Common myeloid progenitor, CD34-positive (primary cell): ENCODE data around the gene KCNQ2.

Experiments used
- CTCF ChIA-PET: fragments of 350-600 bp; sonication (Branson Sonifier 250); formaldehyde crosslinking; loops from one replicate; lab custom pipeline; 2021; ENCODE audit warnings: antibody characterized with exemption; lab: Charles Lee
- POLR2A ChIA-PET: fragments of 350-600 bp; sonication (Branson Sonifier 250); formaldehyde crosslinking; loops from one replicate; lab custom pipeline; 2021; ENCODE audit warnings: antibody characterized with exemption; lab: Charles Lee
- DNase-seq, 3 donors: peaks; one replicate each; pipeline versions ENCODE4 v3.0.0 to v3.0.0-alpha.2; 2013
- H3K27ac ChIP-seq, 2 experiments: 1 replicate in 1 of 2; 2 replicates in 1 of 2; pipeline ENCODE4 v1.7.0; 2013; ENCODE audit warnings: inconsistent platforms in 2 of 2, low read length in 2 of 2, mild to moderate bottlenecking in 2 of 2, low read depth in 1 of 2, moderate library complexity in 1 of 2; ENCODE audit not compliant: severe bottlenecking in 2 of 2, insufficient read depth in 1 of 2, poor library complexity in 1 of 2
- H3K27me3 ChIP-seq, 5 experiments: replicated peaks in 2 of 5; 1 replicate in 3 of 5; 2 replicates in 2 of 5; pipeline versions ENCODE4 v1.6.1 to v1.7.0; 2013; ENCODE audit warnings: low read length in 4 of 5, mild to moderate bottlenecking in 2 of 5, moderate library complexity in 2 of 5, inconsistent platforms in 1 of 5; ENCODE audit not compliant: insufficient read depth in 5 of 5, control insufficient read depth in 4 of 5
- H3K36me3 ChIP-seq, 4 experiments: 1 replicate in 2 of 4; 2 replicates in 2 of 4; pipeline versions ENCODE4 v1.6.1 to v1.7.0; 2013; ENCODE audit warnings: low read length in 3 of 4, control low read depth in 1 of 4, mild to moderate bottlenecking in 1 of 4; ENCODE audit not compliant: control insufficient read depth in 4 of 4, insufficient read depth in 4 of 4
- H3K4me1 ChIP-seq, 4 experiments: 1 replicate in 3 of 4; 2 replicates in 1 of 4; pipeline versions ENCODE4 v1.6.1 to v1.7.1; 2013; ENCODE audit warnings: low read length in 3 of 4, mild to moderate bottlenecking in 3 of 4, control low read depth in 1 of 4, inconsistent platforms in 1 of 4, moderate library complexity in 1 of 4; ENCODE audit not compliant: control insufficient read depth in 4 of 4, insufficient read depth in 4 of 4; ENCODE audit errors: control extremely low read depth in 1 of 4
- H3K4me3 ChIP-seq, 7 experiments: 1 replicate in 4 of 7; 2 replicates in 3 of 7; pipeline versions ENCODE4 v1.5.1 to v1.7.0; 2013; ENCODE audit warnings: mild to moderate bottlenecking in 7 of 7, low read length in 6 of 7, moderate library complexity in 6 of 7, inconsistent platforms in 2 of 7, low read depth in 2 of 7, control low read depth in 1 of 7; ENCODE audit not compliant: insufficient read depth in 4 of 7, control insufficient read depth in 1 of 7; ENCODE audit errors: extremely low read depth in 1 of 7
- H3K9me3 ChIP-seq, 5 experiments: 1 replicate in 4 of 5; 2 replicates in 1 of 5; pipeline versions ENCODE4 v1.6.1 to v1.7.1; 2013; ENCODE audit warnings: low read length in 4 of 5, mild to moderate bottlenecking in 2 of 5, inconsistent platforms in 1 of 5, low read depth in 1 of 5, moderate library complexity in 1 of 5; ENCODE audit not compliant: control insufficient read depth in 4 of 5, insufficient read depth in 2 of 5; ENCODE audit errors: control extremely low read depth in 1 of 5
- WGBS: methylation state at CpG from one replicate; pipeline ENCODE4 v1.1.5; 2013; ENCODE audit not compliant: insufficient coverage; 5-methylcytosine and 5-hydroxymethylcytosine counted together

The KCNQ2 gene

DNA sequence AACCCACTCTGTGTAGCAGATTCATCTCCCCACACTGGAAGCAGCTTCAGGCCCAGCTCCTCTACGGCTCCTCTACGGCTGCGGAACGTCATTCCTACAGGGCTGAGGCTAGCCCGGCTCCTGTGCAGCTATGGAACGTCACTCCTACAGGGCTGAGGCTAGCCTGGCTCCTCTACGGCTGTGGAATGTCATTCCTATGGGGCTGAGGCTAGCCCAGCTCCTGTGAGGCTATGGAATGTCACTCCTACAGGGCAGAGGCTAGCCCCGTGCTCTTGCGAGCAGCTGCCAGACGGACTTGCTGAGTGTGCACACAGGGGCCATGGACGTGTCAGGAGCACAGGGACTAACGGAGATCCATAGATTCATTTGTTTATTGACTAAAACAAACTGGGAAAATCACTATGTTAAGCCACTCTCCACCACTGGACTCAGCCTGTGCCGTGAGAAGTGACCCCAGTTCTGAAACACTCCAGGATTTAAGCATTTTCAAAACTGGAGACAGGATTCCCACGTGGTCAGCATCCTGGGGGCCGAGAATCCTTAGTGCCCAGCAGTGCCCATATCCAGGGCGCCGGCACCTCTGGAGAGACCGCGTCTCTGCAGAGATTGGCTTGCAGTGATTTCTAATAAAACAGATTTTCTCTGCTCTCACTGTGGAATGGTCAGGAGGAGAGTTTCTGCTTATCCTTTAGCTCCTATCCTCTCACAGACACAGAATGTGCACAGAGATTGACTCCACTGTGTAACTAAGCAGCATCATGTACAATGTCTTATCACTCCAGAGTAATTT, 5.0 kb downstream of the KCNQ2 start:
- 86% methylated on average over 19 of the region's 19 CpGs for WGBS
- peaks cover 0 to 98% (median 14%) of the 10 kb centered on the region in 5 experiments for H3K27me3 ChIP-seq
- no peaks in the 10 kb centered on the region for H3K36me3 ChIP-seq
- H3K4me1 ChIP-seq: peaks cover 0 to 9% (median 4%) of the 10 kb centered on the region in 4 experiments
- no peak for DNase-seq
- ChIA-PET POLR2A (interaction anchor here (0.7 kb wide), 1 partner anchor 61 kb away, joined by 3 read pairs; no protein-coding TSS in a partner anchor), CTCF (interaction anchor here (2.9 kb wide), 1 partner anchor 29 kb away, joined by 8 read pairs; no protein-coding TSS in a partner anchor)
- H3K27ac ChIP-seq: no peak overlapping the region
- H3K4me3 ChIP-seq: no peak overlapping the region
- H3K9me3 ChIP-seq: no peaks in the 10 kb centered on the region

GRCh38 chr20:63466861-63467260, 5.6 kb downstream of the KCNQ2 start:
- Histone ChIP-seq H3K36me3 (no peaks in the 10 kb centered on the region), H3K4me1 (peaks cover 0 to 3% (median 1%) of the 10 kb centered on the region in 4 experiments), H3K27me3 (peaks cover 0 to 99% (median 14%) of the 10 kb centered on the region in 5 experiments), H3K27ac (no peak overlapping the region), H3K9me3 (no peaks in the 10 kb centered on the region), H3K4me3 (no peak overlapping the region)
- no peak for DNase-seq
- WGBS: 97% methylated on average over 17 of the region's 17 CpGs
- ChIA-PET POLR2A (interaction anchor here (0.7 kb wide), 1 partner anchor 62 kb away, joined by 3 read pairs; no protein-coding TSS in a partner anchor), CTCF (no interaction called here)

DNA sequence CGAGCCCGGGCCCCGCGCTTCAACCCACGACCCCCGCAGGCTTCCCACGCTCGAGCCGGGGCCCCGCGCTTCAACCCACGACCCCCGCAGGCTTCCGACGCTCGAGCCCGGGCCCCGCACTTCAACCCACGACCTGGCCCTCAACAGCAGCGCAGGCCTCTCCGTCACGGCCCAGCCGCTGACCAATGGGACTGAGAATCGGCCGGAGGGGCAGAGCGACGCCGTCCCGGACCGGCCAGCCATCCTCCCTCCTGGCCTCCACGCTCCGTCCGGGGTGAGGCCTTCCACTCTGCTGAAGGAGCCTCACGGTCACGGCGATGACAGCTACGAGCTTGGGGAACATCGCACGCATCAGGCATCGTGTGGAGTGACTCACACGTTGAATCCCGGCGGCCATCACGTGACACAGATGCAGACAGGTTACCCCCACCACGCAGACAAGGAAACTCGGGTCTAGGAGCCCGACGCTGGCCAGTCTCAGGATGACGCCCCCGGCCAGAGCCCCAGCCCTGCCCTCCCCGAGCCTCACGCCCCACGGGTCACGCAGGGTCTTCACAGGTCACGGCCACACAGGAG, 6.1 kb downstream of the KCNQ2 start:
- Histone ChIP-seq H3K4me3 (no peak overlapping the region), H3K36me3 (no peaks in the 10 kb centered on the region), H3K27ac (no peak overlapping the region), H3K9me3 (no peaks in the 10 kb centered on the region), H3K4me1 (no peaks in the 10 kb centered on the region), H3K27me3 (peaks cover 0 to 98% (median 14%) of the 10 kb centered on the region in 5 experiments)
- 87% methylated on average over 55 of the region's 55 CpGs for WGBS
- ChIA-PET POLR2A (no interaction called here), CTCF (interaction anchor here (2.2 kb wide), 1 partner anchor 20 kb away, joined by 4 read pairs; no protein-coding TSS in a partner anchor)
- DNase-seq: no peak

GRCh38 chr20:63465380-63466249, 6.8 kb downstream of the KCNQ2 start:
- WGBS: 84% methylated on average over 52 of the region's 56 CpGs
- Histone ChIP-seq H3K4me1 (no peaks in the 10 kb centered on the region), H3K27ac (no peak overlapping the region), H3K9me3 (no peaks in the 10 kb centered on the region), H3K4me3 (no peak overlapping the region), H3K27me3 (peaks cover 0 to 97% (median 11%) of the 10 kb centered on the region in 5 experiments), H3K36me3 (no peaks in the 10 kb centered on the region)
- ChIA-PET CTCF (interaction anchor here (1.6 to 2.2 kb wide), 2 partner anchors 9 to 19 kb away, joined by 4 to 6 read pairs; no protein-coding TSS in a partner anchor), POLR2A (no interaction called here)
- no peak for DNase-seq

- no peak overlapping the region for H3K27ac ChIP-seq
Observed at GRCh38 chr20:63464289-63464635, 8.2 kb downstream of the KCNQ2 start.

GRCh38 chr20:63463400-63464288, 8.8 kb downstream of the KCNQ2 start:
- H3K9me3 ChIP-seq: no peaks in the 10 kb centered on the region
- ChIA-PET CTCF (interaction anchor here (0.7 to 2.2 kb wide), 3 partner anchors 11 to 73 kb away, joined by 3 to 6 read pairs (median 4); no protein-coding TSS in a partner anchor), POLR2A (interaction anchor here (0.6 kb wide), 1 partner anchor 432 kb away, joined by 3 read pairs; no protein-coding TSS in a partner anchor)
- H3K36me3 ChIP-seq: no peaks in the 10 kb centered on the region
- H3K4me3 ChIP-seq: no peak overlapping the region
- peaks cover 0 to 77% (median 8%) of the 10 kb centered on the region in 5 experiments for H3K27me3 ChIP-seq
- H3K27ac ChIP-seq: no peak overlapping the region
- H3K4me1 ChIP-seq: no peaks in the 10 kb centered on the region
- WGBS: 79% methylated on average over 19 of the region's 22 CpGs
- no peak for DNase-seq

More at GRCh38 chr20:63464289-63464635, 8.2 kb downstream of the KCNQ2 start:
- WGBS: 86% methylated on average over 8 of the region's 12 CpGs
- ChIA-PET POLR2A (no interaction called here), CTCF (interaction anchor here (1.6 to 2.2 kb wide), 2 partner anchors 10 to 18 kb away, joined by 4 to 6 read pairs; no protein-coding TSS in a partner anchor)
- Histone ChIP-seq H3K36me3 (no peaks in the 10 kb centered on the region), H3K4me1 (no peaks in the 10 kb centered on the region), H3K4me3 (no peak overlapping the region), H3K27me3 (peaks cover 0 to 84% (median 10%) of the 10 kb centered on the region in 5 experiments), H3K9me3 (no peaks in the 10 kb centered on the region)
- DNase-seq: no peak
